HG03159 (cell line): ENCODE measurements around the gene SLC4A9.
"Not testable (repeated sequence)": the region's sequence is repeated elsewhere in the genome, so short reads cannot be mapped to it uniquely, and the experiment has no call there.

ENCODE experiments used
- ATAC-seq: cut with Tn5 transposase; IDR thresholded peaks from one replicate; pipeline ENCODE4 v1.9.1; 2021; ENCODE audit warnings: mild to moderate bottlenecking, moderate library complexity; ENCODE audit not compliant: unreplicated experiment

Gene SLC4A9

DNA sequence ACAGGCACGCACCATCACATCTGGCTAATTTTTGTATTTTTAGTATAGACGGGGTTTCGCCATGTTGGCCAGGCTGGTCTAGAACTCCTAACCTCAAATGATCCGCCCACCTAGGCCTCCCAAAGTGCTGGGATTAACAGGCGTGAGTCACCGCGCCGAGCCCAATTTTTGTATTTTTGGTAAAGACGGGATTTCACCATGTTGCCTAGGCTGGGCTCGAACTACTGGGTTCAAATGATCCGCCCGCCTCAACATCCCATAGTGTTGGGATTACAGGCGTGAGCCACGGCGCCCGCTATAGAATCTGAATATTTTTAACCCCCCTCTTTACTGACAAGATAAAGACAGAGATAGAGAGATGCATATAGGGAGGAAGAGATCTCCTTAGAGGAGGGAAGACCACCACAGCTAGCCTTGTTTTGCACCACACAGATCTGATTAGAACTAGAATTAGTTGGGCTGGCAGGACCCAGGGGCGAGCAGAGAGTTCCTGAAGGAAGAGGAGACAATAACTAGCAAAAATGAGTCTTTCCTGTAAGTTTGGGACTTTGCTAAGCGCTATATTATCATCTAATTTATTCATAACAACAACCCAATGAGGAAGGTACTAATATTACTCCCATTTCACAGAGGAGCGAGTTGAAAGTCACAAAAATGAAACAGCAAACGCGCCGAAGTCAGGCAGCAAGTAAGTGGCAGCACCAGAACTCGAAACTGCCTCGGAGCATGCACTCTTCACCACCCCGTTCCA, 40.2 kb downstream of the SLC4A9 start:
- no peak for ATAC-seq

GRCh38 chr5:140400730-140401361, 40.9 kb downstream of the SLC4A9 start:
- peak; percentile 68 for ATAC-seq

- ATAC-seq: peak; percentile 85
Observed at GRCh38 chr5:140401362-140402257, 41.6 kb downstream of the SLC4A9 start, which contains the start of gene ANKHD1. Gene ANKHD1 (plus strand): TSS chr5:140401833. CDS start chr5:140401968, 135 bp downstream.

- no peak for ATAC-seq
Observed at GRCh38 chr5:140402258-140403074, 42.5 kb downstream of the SLC4A9 start.

GRCh38 chr5:140403613-140404012, 43.6 kb downstream of the SLC4A9 start:
- ATAC-seq: no peak

DNA sequence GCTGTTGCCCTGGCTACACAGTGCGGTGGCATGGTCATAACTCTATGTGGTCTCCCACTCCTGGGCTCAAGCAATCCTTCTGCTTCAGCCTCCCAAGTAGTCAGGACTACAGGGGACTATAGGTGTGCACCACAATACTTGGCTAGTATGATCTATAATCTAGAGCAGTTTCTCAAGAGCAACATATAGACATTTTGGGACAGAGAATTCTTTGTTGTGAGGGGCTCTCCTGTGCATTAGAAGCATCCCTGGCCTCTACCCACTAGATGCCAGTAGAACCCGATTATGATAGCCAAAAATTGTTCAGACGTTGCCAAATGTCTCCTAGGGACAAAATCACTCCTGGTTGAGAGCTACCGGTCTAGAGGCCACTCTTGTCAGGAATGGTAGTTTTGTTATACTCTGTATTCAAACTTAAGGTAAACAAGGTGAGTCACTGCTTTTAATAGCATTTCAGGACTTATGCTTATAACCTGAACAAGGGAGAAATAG, 48.8 kb downstream of the SLC4A9 start:
- no peak for ATAC-seq

GRCh38 chr5:140413230-140413629, 53.2 kb downstream of the SLC4A9 start:
- no peak for ATAC-seq

GRCh38 chr5:140417235-140417634, 57.2 kb downstream of the SLC4A9 start:
- no peak for ATAC-seq

DNA sequence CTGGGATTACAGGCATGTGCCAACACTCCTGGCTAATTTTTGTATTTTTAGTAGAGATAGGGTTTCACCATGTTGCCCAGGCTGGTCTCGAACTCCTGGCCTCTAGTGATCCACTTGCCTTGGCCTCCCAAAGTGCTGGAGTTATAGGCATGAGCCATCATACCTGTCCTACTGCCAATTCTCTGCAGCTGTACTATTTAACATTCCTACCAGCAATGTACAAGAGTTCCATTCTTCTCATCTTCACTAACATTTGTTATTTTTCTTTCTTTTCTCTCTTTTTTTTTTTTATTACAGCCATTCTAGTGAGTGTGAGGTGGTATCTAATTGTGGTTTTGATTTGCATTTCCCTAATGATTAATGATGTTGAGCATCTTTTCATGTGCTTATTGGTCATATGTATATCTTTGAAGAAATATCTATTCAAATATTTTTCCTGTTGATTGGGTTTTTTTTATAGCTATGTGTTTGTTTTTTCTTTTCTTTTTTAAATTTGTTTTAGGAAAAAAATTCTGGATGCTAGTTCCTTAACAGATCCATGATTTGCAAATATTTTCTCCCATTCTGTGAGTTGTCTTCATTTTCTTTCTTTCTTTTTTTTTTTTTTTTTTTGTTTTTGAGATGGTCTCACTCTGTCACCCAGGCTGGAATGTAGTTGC, 59.0 kb downstream of the SLC4A9 start:
- ATAC-seq: no peak

DNA sequence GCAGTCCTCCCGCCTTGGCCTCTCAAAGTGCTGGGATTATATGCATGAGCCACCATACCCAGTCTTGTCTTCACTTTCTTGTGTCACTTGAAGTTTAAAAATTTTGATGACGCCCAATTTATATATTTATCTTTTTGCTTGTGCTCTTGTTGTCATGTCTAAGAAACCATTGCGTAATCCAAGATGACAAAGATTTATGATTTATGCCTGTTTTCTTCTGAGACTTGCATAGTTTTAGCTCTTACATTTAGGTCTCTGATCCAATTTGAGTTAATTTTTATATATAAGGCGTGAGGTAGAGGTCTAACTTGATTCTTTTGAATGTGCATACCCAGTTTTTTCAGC, 60.2 kb downstream of the SLC4A9 start:
- ATAC-seq: no peak

DNA sequence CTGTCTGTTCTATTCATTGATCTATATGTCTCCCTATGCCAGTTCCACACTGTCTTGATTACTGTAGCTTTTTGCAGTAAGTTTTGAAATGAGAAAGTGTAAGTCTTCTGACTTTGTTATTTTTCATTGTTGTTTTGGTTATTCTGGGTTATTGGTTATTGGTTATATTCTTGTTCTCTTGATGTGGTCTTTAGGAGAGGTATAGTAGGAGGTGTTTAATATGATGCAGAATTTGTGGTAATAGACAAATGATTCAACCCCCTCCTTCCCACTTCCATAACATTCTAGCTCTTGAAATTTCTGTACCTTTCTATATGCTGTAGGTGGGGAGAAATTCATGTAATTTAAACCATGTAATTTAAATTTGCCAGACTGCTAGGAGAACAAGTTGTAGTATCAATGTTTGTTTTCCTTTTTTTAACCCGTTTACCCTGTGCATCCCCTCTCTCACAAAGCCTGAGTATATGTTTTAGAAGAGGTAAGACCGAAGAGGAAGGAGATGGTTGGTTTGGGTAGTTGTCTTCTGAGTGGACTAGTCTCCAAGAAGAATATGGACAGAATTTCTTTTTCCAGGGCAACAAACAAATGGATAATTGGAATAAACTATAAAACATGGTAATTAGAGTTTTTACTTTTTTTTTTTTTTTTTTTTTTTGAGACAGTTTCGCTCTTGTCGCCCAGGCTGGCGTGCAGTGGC, 60.8 kb downstream of the SLC4A9 start:
- ATAC-seq: no peak

- ATAC-seq: not testable (repeated sequence)
Observed at GRCh38 chr5:140421375-140421774, 61.4 kb downstream of the SLC4A9 start.

DNA sequence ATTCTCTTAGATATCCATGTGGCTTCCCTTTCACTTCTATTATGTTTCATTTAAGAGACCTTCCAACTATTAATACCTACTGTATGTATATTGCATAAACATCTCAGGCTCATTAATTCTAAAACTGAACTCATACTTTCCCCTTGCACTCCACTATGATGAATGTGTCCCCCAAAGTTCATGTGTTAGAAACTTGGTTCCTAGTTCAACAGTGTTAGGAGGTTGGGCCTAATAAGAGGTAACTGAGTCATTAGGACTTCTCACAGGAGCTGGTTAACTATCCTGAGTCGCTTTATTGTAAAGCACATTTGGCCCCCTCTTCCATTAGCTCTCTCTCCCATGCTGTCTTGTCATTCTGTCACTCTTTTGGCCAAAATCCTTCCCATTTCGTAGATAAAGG, 63.6 kb downstream of the SLC4A9 start:
- no peak for ATAC-seq

GRCh38 chr5:140424135-140424534, 64.1 kb downstream of the SLC4A9 start:
- ATAC-seq: no peak
